Liver (tissue), 3 donors: ENCODE data around the gene GBA2.

Experiments
- CTCF ChIP-seq: fragments of 150-350 bp; IDR thresholded peaks from 2 replicates; pipeline ENCODE4 v1.5.1; 2017; ENCODE audit warnings: improper control_type of control experiment, low read depth, low read length; ENCODE audit not compliant: missing input control
- EGR1 ChIP-seq, 2 donors: IDR thresholded peaks; 2 replicates each; pipeline ENCODE4 v1.6.1; 2016 to 2018; ENCODE audit warnings: antibody characterized with exemption in 2 of 2, low read depth in 2 of 2
- FOXA1 ChIP-seq: IDR thresholded peaks from 2 replicates; pipeline ENCODE4 v1.6.1; 2016; ENCODE audit warnings: antibody characterized with exemption
- GABPA ChIP-seq, 2 donors: IDR thresholded peaks in 1 of 2; conservative IDR thresholded peaks in 1 of 2; 2 replicates each; pipeline ENCODE4 v1.6.1; 2016; ENCODE audit warnings: antibody characterized with exemption in 2 of 2, mild to moderate bottlenecking in 1 of 2, moderate library complexity in 1 of 2
- HNF4G ChIP-seq: IDR thresholded peaks from 2 replicates; pipeline ENCODE4 v1.6.1; 2016; ENCODE audit warnings: antibody characterized with exemption
- JUND ChIP-seq, 2 donors: IDR thresholded peaks; 2 replicates each; pipeline ENCODE4 v1.6.1; 2016; ENCODE audit warnings: antibody characterized with exemption in 2 of 2
- RAD21 ChIP-seq, 2 donors: IDR thresholded peaks; 2 replicates each; pipeline ENCODE4 v1.6.1; 2016; ENCODE audit warnings: antibody characterized with exemption in 2 of 2, mild to moderate bottlenecking in 2 of 2
- REST ChIP-seq: IDR thresholded peaks from 2 replicates; pipeline ENCODE4 v1.6.1; 2016; ENCODE audit warnings: antibody characterized with exemption, mild to moderate bottlenecking
- SP1 ChIP-seq: IDR thresholded peaks from 2 replicates; pipeline ENCODE4 v1.6.1; 2018; ENCODE audit warnings: antibody characterized with exemption, mild to moderate bottlenecking
- YY1 ChIP-seq: IDR thresholded peaks from 2 replicates; pipeline ENCODE4 v1.6.1; 2016; ENCODE audit warnings: antibody characterized with exemption, mild to moderate bottlenecking
- ZBTB33 ChIP-seq: IDR thresholded peaks from 2 replicates; pipeline ENCODE4 v1.6.1; 2016; ENCODE audit warnings: antibody characterized with exemption
- donor health status: healthy.
- donor health status: healthy.

- TF ChIP-seq CTCF = no peak
- no peak for TF ChIP-seq ZBTB33
- TF ChIP-seq GABPA (IDR thresholded peaks at IDR 0.05 in 1 of 2, conservative IDR thresholded peaks at IDR 0.05 in 1 of 2) = no peak
- TF ChIP-seq FOXA1 = no peak
- TF ChIP-seq REST = no peak
- TF ChIP-seq JUND (IDR thresholded peaks at IDR 0.05) = no peak
- TF ChIP-seq RAD21 (IDR thresholded peaks at IDR 0.05) = no peak
- no peak for TF ChIP-seq HNF4G
- no peak for TF ChIP-seq SP1
- no peak for TF ChIP-seq YY1
- no peak for TF ChIP-seq EGR1 (IDR thresholded peaks at IDR 0.05; ENCODE audit: low read depth in 2 of 2)
These were observed 32.0 kb upstream of the GBA2 start for GRCh38 chr9:35781066-35781465.
